T-helper 1 cell (primary cell): Measurements from ENCODE around the gene ARHGAP10.
A peak's percentile ranks its signal among the peaks of the same experiment; 100 is the strongest.

Experiments used
- DNase-seq, 5 donors: peaks; one replicate each; pipeline ENCODE4 v3.0.0-alpha.2; 2012 to 2020

ARHGAP10 gene

DNA sequence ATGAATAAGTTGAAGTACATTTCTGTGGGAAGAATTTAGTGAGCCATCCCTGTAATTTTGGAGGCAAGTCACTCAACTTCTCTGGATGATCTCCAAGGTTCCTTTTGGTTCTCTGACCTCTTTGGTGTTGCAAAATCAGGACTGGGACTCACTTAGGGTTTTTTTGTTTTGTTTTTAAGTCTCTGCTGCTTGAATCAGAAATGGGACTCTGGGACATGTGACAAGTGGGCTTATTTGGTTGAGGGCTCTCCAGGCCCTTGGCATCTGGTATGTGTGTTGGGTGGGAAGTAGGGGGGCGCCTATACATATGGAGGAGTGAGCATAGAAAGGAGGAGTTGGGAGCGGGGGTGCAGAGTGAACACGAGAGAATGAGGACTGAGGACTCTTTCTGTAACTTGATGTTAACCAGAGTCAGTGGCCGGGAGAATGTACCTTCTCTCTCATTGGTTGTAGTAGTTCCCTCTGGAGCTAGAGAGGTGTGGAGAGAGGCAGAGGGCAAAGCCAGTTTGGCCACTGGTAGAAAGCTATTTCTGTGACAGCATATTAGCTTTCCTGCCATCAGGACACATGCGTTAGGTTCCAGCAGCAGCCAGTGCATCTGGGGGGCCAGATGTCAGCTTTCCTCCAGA lies 1.9 kb downstream of the ARHGAP10 start:
- DNase-seq, result no peak

DNA sequence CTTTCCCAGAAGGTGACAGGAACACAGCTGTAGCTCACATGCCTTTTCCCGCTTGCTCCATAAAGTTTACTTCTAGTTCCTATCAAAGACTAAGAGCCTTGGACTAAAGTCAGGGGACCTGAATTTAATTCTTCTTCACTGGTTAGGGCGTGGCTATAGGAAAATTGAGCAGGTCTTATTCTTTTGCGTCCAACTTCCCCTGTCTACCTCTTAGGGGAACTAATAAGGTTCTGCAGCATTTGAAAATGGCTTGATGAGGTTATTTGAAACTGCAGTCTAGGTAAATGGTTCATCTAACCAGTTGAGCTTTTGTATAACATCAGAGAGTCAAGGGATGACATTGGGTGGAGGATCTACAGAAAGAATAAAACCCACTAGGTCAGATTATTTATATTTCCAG lies 2.6 kb downstream of the ARHGAP10 start:
- no peak for DNase-seq

DNA sequence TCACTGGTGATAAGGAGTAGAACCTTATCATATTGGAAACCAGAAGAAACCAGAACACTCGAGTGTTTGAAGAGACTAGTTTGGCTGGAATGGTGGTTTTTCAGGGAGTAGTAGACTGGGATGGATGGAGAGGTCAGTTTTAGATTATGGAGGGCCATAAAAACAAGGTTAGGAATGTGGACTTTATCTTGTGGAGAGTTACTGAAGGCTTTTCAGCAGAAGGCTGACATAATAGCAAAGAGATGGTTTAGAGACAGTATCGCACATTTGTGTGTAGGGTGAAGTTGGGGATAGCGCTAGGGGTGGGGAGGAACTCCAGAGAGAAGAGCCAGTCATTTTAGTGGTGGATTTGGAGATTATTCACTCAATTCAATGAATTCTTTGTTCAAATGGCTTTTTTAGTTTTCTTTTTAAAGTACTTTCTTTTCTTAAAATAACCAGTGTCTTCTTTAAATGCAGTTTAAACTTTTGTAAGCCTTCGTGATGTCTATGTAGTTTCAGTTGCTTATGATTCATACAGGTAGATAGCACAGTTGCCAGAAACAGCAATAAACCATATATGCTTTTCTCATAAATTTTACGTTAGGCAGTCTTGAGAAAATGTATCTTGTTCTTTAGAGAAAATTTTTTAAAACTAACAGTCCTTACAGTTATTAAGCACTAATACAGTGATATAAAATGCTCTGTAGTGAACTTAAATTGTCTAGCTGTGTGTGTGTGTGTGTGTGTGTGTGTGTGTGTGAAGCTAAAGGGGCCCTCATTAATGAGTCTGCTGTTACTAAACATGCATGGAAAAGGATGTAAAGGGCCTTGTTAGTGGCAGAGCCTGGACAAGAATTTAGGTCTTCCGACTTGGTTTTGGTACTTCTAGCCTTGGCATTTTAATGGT lies 3.8 kb downstream of the ARHGAP10 start:
- DNase-seq, result peak in 1 of 5 donors; percentile 27

DNA sequence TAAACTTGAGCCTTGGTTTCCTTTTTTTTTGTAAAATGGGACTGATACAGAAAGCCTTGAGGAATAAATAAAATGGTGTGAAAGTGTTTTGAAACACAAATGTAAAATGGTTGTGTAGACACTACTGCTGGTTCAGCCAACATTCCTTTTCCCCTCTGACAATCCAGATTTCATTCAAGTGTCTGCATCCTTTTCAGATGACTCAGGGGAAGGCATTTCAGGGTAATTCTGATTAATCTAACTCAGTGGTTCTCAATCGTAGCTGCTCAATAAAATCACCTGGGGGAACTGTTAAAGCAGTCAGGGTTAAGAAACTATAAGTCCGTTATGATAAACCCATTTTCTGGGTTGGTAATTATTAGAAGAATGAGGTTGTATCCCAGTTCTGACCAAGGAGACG lies 4.6 kb downstream of the ARHGAP10 start:
- DNase-seq, result no peak

DNA sequence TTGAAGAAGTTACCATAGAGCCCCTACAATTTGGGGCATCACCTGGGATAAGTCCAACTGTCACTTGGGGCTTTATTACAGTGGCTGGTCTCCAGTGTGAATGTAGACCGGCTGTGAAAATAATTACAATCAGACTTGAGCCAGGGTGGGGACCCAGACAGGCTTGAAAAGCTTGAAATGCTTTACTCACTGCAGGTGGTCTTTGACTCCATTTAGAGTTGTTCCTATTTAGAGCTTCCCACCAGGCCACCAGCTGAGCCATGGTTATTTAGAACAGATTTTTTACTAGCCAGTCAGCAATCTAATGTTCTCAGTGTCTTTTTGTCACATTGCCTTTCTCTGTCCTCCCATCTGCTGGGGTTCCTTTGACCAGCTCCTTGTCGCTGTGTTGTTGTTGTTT lies 5.7 kb downstream of the ARHGAP10 start:
- DNase-seq, result no peak

DNA sequence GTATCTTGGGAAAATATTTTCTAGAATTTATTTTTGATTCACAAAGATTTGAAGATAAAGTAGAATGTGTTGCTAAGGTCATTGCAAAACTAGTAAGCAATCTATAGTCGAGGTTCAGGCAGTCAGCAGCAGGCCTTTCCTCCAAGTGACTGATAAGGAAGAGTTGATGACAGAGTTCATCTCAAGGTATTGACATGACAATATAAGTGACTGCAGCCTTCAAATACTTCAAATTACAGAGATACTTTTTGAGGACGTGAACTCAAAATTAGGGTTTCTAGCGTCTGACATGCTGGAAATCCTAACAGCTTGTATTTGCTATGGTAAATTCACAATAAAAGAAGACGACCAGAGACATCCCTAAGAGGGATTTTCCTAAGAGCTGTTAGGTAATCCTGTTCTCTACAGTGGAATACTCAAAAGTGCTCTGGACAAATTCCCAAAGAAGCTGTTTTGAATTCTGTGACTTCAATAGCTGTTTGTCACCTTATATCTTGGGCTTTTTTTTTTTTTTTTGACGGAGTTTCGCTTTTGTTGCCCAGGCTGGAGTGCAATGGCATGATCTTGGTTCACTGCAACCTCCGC lies 7.4 kb downstream of the ARHGAP10 start:
- no peak for DNase-seq

DNA sequence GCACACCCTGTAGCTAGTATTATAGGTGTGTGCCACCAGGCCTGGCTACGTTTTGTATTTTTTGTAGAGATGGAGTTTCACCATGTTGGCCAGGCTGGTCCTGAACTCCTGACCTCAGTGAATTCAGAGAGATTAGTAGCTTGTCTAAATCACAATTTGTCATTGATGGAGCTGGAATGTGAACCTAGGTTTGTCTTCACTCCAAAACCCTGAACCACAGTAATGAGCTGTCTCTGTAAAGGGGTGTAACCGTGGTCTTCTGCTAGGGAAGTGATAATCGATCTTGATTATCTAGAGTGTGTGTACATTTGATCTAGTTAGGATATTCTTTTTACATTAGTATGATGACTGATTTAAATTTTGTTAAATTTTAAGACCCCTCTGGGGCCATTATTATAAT lies 8.3 kb downstream of the ARHGAP10 start:
- no peak for DNase-seq

DNA sequence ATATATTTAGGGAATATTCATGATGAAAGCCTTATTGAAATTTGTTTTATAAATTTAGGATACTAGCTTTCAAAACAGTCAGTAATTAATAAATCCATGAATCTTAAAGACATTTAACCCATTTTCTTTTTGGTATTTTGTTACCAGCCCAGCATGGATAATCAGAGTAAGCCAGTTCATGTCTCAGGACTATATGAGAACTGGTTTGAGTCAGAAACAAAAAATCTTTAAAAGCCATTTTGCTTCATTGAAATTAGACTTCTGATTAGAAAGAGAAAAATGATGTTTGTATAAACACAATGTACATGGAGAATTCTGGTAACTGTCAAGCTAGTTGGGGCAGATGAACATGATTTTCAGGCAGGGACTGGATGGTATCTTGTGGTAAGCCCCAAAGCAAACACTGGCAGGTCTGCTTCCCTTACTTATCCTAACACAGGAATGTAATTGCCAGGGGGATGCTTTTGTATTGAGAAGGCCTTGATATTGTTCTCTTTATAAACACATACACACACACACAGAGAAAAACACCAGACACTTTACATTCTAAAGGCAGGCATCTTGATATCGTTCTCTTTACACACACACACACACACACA lies 9.4 kb downstream of the ARHGAP10 start:
- DNase-seq, result no peak

DNA sequence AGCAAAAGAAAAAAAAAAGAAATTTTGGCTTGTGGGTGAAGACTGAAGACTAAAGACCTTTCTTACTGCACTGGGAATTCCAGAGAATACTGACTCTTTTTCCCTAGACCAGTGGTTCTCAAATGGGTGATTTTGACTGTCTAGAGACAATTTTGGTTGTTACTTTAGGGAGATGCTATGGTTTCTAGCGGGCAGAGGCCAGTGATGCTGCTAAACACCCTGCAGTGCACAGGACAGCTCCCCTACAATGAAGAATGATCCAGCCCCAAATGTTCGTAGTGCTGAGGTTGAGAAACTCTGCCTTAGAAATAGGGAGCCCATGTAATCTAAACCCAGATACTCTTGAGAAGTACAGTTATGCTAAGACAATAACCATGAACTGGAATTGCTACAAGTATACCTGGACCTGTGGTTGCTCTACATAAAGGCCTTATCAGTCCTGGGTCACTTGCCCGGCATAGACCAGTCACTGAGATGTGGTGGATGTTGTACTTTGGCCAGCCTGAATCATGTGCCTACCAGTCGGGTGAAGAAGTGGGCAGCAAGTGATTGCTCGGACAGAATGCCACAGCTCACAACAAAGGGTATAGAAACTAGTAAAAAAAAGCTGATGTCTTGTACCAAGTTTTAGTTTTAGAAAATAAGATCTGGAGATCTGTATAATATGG lies 16.0 kb downstream of the ARHGAP10 start:
- no peak for DNase-seq

DNA sequence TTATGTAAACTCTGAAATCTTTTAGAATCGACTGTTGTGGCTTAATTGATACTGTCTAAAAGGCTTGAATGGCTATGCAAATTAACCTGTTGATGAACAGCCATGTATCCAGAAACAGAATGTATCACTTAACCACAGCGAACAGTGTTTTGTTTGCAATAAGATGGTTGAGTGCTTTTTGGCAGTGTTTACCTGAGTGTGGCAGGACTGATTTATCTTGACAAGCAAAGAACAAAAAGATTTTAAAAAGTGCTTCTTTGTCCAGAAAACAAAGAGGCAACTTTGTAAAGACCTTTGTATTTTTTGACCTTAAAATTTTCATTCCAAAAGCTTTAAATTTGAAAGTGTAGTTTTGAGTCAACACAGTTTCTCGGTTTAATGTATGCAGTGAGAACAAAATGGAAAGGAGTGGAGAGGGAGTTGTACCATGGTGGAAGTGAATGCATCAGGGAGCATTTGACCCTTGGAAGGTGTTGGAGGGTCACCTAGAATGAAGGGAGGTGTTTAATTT lies 18.0 kb downstream of the ARHGAP10 start:
- no peak for DNase-seq

DNA sequence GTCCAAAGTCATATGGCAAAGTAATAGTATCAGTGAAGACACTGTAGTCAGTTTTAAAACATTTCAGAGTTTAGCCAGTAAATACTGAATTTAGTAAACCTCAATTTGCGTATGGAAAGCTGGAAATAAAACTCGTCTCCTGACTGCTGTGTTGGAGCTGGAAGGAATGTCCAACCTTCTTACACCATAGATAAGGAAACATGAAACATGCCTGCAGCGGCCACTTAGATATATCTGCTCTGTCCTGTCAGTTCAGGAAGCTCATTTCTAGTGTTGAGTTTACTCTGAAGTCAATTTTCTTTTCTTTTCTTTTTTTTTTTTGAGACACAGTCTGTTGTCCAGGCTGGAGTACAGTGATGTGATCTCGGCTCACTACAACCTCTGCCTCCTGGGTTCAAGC lies 21.2 kb downstream of the ARHGAP10 start:
- DNase-seq, result no peak

DNA sequence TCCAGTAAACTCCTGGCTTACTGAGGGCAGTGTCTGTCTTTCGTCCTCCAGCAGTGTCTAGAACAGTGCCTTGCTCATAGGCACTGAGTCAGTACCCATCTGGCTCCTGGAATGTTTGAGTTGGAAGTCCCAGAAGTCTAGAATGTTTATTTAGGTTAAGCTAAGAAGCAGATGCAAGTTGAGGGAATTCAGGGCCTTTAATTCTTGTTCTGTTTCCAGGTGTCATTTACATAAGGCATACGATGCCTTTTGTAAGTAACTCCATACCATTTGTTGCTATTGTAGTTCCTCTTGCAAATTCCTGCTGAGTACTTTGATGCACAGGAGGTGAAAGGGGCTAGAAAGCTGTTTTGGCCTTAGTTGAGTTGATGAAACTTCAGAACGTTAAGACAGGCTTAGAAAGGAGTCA lies 22.2 kb downstream of the ARHGAP10 start:
- no peak for DNase-seq

DNA sequence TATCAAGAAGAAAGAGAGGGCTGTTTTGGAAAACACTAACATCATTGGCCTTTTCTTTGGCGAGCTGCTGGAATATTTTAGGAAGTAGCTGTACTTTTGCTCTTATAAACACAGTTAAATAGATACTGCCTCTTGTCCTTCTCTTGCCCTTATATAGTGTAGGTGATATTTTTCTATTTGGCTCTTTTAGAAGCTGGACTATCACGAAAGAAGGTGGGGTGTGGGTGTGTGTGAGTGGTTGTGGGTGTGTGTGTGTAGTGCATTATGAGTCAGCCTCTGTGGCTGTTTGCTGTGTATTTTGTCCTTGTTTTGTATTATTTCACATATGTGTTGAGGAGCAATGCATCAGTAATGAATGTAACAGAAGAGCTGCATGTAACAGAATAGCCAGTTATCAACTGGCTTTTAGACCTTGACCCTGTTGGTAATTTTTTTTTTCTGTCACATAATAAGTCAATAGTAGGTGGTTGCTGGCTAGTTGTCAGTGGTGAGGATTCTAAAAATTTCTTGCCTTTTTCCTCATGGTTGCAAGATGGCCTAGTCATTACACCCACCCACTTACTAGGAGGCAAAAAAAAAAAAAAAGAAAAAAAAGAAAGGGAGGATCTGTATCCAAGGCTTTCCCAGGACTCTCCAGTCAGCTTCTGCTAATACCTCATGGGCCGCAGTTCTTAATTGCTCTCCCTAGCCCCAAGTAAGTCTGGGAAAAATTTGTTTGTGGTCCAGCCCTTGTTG lies 23.8 kb downstream of the ARHGAP10 start:
- no peak for DNase-seq

DNA sequence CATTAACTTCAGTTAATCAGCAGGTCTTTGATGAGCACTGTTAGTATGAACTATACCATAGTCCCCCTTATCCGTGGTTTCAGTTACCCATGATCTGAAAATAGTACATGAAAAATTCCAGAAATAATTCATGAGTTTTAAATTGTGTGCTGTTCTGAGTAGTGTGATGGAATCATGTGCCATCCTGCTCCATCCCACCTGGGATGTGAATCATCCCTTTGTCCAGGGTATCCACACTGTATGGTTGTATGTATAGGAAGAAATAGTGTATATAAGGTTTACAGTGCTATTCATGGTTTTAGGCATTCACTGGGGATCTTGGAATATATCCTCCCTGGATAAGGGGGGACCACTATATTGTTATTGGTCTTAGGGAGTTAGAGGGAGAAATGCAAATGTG lies 24.5 kb downstream of the ARHGAP10 start:
- DNase-seq, result no peak

DNA sequence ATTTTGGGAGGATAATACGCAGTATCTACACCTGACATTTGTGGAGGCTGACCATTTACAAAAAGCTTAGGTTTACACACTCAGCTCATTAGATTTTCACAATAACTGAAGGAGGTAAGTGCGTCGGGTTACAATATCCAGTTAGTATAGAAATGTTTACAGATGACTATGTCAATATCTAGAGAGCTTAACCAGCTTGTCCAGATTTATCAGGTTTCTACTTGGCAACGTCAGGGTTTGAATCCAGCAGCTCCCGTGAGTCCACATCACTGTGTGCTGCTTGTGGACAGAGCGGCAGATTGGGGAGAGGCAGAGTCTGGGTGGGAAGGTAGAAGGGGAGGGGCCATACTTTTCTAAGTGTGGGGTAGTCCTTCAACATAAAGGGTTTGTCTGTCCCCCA lies 28.3 kb downstream of the ARHGAP10 start:
- no peak for DNase-seq

DNA sequence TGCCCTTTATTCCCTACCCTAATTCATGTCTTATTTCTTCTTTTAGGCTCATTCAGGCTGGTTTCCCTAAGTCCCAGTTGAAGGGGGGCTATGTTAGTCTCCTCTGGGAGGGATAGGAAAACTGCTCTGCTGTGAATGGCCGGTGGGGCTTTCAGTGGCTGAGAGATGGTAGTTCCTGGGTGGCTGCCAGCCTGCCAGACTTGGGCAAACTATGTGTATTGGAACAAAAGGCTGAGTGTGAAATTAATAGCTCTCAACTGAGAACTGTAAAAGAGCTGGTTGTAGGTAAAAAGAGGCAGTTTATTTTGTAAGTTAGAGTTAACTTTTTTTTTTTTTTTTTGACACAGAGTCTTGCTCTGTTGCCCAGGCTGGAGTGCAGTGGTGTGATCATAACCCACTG lies 28.8 kb downstream of the ARHGAP10 start:
- no peak for DNase-seq

DNA sequence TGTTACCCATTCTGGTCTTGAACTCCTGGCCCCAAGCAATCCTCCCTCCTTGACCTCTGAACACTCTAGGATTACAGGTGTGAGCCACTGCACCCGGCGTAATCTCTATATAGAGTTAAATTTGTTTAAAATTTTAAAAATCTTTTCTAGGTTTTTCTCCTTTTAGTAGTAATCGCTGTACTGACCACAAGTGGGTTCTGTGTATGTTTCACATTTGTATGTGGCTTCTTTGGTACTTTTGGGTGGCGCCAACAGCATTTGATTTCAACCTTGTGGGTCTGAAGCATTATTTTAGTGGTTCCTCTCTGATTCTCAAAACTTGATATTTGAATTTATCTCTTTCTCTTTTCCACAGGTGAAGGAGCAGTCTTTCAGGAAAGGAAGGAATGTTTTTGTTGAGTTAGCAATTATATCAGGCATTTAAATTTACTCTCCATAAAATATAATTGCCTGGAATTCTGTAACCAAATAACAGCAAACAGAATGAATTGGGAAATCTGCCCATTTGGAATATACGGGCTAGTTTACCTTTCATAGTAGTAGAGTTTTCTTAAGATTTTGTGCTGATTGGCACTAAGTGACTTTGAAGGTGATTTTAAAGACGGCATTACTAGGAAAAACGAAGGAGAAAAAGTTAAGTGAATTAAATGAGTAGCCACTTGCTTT lies 29.5 kb downstream of the ARHGAP10 start:
- DNase-seq, result no peak

DNA sequence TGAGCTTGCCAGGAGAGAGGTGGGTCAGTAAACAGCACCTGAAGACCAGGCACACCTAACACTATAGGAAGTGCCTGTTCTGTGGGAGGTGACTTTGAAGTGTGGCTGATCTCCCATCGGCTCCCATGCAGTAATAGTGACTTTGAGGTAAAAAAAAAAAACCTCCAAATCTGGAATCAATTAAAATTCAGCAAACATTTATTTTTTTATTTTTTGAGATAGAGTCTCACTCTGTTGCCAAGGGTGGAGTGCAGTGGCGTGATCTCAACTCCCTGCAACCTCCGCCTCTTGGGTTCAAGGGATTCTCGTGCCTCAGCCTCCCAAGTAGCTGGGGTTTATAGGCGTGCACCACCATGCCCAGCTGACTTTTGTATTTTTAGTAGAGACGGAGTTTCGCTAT lies 32.4 kb downstream of the ARHGAP10 start:
- no peak for DNase-seq

DNA sequence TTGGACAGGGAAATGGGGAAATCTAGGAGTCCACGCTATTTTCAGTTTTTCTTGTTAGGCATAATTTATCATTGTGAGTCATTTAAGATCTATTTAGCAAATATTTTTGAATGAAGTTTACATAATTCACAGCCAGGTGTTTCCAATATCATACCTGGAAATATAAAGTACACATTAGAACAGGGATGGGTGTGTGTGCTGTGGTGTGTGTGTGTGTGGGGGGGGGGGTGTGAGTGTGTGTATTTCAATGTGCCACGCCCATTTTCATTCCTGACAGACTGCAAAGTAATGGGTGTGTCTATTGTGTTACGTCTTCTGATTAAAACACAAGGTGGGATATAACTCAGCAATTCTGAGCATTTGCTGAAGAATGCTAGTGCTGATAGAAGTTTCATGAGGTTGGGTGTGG lies 33.2 kb downstream of the ARHGAP10 start:
- DNase-seq, result no peak

DNA sequence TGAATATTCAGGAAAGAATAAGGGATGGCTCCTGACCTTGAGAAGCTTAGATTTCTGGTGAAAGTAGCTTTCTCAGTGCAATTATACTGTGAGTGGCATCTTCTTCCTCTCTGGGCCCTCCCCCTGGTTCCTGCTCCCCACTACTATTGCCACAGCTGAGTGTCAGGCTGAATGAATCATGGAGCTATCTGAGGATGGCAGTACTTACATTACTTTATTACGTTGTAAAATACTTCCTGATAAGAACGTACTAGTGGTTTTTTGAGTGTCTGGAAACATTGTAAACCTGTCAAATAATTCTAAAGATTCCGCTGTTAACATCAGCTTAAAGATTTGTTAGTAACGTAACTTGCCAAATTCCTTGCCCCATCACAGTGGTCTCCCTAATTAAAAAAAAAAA lies 36.2 kb downstream of the ARHGAP10 start:
- DNase-seq, result no peak

DNA sequence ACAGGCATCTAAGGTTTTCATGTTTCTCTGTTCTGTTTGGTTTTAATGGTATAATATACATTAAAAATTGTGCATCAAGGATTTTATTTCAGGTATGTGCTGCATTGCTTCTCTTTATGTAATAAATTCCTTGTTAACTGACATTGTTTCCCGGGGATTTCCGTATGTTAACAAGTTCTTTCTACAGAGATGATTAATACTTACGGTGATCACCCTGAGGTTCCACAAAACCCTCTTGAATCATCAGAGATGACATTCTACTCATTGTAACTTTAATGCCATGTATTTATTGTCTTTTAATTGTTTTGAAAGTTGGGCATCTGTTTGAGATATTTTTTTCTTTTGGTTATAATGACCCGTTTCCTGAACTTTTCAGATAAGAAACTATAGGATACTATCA lies 37.5 kb downstream of the ARHGAP10 start:
- DNase-seq, result no peak

DNA sequence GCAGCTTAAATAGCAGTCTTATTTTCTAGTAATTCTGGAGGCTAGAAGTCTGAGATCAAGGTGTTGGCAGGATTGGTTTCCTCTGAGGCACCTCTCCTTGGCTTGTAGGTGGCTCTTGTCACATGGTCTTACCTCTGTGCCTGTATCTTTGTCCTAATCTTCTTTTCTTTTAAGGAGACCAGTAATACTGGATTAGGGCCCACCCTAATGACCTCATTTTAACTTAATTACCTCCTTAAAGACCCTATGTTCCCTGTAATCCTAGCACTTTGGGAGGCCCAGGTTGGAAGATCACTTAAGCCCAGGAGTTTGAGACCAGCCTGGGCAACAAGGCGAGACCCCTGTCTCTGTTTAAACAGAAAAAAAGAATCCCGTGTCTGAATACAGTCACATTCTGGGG lies 38.9 kb downstream of the ARHGAP10 start:
- no peak for DNase-seq
